Measurements from ENCODE around the gene ASGR2.
"Not testable (repeated sequence)": the region's sequence is repeated elsewhere in the genome, so short reads cannot be mapped to it uniquely, and the experiment has no call there.

ASGR2 gene, protein sequence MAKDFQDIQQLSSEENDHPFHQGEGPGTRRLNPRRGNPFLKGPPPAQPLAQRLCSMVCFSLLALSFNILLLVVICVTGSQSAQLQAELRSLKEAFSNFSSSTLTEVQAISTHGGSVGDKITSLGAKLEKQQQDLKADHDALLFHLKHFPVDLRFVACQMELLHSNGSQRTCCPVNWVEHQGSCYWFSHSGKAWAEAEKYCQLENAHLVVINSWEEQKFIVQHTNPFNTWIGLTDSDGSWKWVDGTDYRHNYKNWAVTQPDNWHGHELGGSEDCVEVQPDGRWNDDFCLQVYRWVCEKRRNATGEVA

DNA sequence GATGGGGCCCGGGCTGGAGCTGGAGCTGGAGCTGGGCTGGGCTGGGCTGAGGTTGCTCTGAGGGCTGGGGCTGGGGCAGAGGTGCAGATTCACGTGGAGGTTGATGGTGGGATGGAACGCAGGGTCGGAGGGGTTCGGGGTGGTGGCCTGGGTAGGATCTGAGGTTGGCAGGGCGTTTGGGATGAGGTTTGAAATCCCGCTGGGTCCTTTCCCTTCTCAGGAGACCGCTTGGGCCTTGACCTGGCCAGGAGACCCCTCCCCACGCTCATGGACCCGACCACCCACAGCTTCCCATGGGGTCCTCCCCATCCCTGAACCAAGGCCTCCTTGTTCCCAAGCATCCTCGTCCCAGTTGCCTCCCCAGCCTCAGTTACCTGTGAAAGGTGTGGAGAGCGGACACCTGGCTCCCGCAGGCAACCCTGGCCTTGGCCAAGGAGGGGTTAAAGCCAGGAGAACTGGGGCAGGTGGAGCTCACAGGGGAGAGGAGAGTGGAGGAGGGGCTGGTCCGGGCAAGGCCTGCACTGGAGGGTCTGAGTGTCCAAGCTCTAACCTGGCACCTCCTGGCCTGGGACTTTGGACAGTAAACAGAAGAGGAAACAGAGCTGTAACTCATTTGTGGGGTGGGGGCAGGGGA is at the start of gene ASGR2:
ASGR2 (minus strand) TSS at position 582 of the 634 bp plus-strand sequence. CDS start 582 bp downstream, outside the sequence.
- no peak for DNase-seq

DNA sequence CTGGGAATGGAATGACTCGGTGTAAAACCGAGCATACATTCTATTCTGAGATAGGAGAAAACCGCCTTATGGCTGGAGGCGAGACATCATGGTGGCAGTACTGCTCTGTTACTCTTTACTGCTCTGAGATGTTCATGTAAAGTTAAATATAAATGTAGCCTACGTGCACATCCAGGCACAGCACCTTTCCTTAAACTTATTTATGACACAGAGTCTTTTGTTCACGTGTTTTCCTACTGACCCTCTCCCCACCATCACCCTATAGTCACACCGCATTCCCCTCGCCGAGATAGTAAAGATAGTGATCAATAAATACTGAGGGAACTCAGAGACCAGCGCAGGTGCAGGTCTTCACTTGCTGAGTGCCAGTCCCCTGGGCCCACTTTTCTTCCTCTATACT is 44.9 kb upstream of the ASGR2 start:
- not testable (repeated sequence) for DNase-seq

- not testable (repeated sequence) for DNase-seq
Measured at GRCh38 chr17:7158424-7158823, 43.8 kb upstream of the ASGR2 start.

DNA sequence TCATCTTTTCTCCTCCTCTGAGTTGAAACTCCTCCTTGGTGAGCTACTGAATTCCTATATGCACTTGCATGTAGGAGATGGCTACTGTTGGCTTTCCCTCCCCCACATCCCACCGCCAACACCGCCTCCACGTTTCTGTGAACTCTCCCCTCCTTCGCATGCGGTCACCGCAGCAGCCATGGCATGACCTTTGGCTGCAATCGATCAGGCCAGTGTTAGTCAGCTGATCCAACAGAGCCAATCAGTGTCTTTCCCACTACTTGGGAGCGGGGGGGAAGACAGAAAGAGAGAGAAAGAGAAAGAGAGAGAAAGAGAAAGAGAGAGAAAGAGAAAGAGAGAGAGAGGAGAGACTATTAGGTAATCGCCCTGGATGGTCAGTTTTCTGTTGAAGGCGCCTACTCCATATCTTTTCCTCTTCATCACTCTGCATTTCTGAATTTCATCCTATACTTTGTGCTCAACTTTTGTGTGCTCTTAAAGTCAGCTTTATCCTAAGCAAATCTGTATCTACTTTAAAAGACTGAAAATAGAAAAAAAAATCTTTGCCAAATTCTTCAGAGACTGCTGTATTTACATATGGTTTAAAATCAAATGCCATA is 41.8 kb upstream of the ASGR2 start:
- no peak for DNase-seq

GRCh38 chr17:7147772-7148171 is 33.1 kb upstream of the ASGR2 start:
- DNase-seq: no peak

DNA sequence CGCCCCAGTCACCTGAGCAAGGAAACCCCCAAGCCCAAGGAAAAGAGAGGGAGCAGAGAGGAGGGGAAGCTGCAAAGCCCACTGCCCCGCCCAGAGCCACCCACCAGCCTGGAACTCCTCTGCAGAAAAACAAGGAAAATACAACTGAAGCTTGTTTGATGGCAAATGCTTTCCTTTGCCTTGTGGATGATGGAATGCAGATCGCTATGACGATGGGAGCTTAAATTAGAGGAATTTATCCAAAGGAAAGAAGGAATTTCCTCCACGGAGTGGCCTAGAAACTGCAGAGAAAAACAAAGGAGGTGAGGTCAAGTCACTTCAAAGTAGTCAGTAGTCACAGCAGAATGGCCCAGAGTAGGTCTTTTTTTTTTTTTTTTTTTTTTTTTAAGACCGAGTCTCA is 31.5 kb upstream of the ASGR2 start:
- no peak for DNase-seq

DNA sequence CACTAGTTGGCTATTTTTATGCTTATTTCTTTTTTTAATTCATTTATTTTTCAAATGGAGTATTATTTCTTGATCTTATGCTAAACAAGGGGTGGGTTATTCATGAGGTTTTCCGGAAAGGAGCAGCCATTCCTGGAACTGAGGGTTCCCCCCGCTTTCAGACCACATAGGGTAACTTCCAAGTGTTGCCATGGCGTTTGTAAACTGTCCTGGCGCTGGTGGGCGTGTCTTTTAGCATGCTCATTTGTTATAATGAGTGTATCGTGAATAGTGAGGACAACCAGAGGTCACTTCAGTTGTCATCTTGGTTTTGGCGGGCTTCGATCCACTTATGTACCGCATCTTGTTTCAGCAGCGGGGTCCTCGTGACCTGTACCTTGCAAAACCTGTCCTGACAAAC is 29.6 kb upstream of the ASGR2 start:
- no peak for DNase-seq

DNA sequence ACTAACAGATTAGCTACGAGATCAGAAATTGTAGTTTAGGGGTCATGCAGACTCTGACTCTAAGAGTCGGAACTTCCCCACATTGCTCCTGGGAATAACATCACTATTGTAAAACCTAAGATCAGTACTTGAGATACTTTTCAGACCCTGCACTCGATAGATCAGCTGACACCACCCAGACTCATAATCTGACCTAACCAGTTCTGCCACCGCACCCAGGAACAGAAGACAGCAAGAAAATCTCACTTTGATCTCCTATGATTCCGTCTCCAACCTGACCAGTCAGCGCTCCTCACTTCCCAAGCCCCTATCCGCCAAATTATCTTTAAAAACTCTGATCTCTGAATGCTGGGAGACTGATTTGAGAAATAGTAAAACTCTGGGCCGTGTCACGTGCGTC is 27.2 kb upstream of the ASGR2 start:
- DNase-seq: no peak

DNA sequence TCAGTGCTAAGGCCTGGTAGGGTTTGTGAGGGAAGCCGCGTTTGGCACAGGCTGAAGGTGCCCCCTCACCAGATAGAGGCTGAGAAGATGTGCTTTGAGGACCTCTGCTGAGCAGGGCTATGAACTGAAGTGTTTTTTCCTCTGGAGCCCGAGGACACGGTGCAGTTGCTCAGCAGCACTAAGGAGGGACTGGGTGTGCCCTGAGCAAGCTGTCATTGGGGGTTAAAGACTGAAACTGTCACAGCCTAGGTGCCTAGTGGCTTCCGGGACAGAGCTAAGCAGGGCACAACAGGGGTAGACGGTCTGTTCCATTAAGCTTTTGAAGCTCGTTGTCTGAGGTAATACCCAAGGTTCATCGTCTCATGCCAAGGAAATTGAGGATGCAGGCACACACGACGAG is 24.8 kb upstream of the ASGR2 start:
- DNase-seq: no peak

GRCh38 chr17:7138800-7139381 is 24.3 kb upstream of the ASGR2 start:
- no peak for DNase-seq

DNA sequence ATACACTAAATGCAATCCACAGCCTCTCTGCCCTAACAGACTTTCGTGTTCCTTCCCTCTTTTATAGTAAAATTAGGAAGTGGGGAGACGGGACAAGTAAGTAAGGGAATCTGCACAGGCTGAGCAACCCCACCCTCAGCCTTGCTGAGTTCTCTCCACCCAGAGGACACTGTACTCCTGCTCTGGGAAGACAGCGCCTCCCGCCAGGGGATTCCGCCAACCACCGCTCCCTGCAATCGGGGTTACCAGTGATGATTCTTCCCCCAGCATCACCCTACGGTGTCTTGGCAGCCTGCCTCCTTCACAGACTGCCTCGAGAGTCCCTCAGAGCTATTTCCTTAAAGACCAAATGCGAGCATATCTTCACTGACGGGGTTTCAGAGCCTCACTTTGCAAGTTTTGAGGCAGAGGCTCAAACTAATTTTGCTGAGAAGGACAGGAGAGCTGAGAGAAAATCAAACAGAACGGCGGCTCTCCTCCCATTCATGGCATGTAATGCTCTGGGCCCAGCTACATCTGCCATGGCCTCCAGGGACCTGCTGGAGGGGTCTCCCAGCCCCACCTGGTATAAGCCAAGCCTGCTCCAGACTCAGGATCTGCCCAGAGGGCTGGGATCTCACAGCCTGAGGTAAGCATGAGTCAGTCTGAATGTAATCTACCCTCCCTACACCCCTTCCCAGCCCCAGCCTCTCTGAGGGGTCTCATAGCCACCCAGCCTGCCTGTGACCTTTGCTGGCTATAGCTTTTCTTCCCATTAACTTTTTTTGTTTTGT is 22.7 kb upstream of the ASGR2 start:
- no peak for DNase-seq

DNA sequence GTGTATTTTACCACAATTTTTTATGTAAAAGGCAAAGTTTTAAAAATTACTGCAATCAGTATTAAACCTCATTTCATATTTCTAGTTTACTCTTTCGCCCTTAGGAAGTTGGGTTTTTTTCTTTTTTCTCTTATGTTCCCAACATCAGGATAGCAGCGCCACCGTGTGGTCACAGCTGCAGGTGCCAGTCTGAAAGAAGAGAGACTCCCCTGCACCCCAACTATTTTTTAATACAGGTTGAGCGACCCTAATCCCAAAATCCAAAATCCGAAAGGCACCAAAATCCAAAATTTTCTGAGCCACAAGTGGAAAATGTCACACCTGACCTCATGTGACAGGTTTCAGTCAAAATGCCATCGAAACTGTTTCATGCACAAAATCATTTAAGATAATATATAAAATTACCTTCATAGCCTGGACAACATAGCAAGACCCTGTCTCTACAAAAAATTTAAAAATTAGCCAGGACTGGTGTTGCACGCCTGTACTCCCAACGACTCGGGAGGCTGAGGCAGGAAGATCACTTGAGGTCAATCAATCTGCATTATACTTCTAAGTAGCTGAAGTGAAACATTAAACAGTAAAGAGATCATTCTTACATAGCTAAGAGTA is 21.8 kb upstream of the ASGR2 start:
- DNase-seq: peak; percentile 65

GRCh38 chr17:7133916-7134315 is 19.3 kb upstream of the ASGR2 start:
- DNase-seq: no peak

DNA sequence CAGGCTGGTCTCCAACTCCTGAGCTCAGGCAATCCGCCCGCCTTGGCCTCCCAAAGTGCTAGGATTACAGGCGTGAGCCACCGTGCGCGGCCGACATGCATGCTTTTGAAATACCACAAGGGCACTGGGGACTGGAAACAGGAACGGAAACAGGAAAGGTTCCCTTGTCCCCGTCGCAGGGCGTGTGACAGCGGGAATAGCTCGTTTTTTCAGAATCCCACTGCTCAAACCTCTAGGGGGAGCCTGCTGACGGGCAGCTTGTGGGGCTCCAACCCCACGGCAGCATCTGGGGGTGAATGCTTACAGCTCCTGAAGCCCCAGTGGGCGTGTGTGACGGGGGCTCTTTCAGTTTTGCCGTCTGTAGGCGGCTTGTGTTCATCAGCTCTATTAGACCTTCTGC is 18.8 kb upstream of the ASGR2 start:
- DNase-seq: no peak

GRCh38 chr17:7132511-7133094 is 18.0 kb upstream of the ASGR2 start:
- DNase-seq: no peak

GRCh38 chr17:7131423-7131791 is 16.8 kb upstream of the ASGR2 start:
- DNase-seq: no peak

- DNase-seq: no peak
Measured at GRCh38 chr17:7130621-7131422, 16.2 kb upstream of the ASGR2 start.

DNA sequence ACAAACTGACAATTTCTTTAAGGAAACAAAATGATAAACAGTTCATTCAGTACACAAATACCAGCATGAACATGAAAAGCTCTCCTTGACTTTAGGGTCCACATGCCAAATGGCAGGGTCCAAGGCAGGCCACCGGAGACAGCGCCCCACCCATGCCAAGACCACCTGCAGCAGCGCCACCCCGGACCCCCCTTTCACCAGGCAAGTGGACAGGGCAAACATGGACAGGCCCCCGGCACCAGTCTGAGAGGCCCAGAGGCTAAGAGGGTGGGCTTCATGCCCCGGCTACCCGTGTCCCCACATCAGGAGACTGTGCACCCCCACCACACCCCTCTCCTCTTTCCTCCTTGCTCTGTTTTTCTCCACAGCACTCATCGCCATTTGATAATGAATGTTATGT is 14.7 kb upstream of the ASGR2 start:
- DNase-seq: no peak

- DNase-seq: no peak
Measured at GRCh38 chr17:7128160-7128559, 13.5 kb upstream of the ASGR2 start.

- DNase-seq: not testable (repeated sequence)
Measured at GRCh38 chr17:7127501-7127900, 12.9 kb upstream of the ASGR2 start.

GRCh38 chr17:7126386-7126785 is 11.8 kb upstream of the ASGR2 start:
- DNase-seq: not testable (repeated sequence)
